H9 (cell line): ENCODE measurements around the gene TBC1D5. TPM values are rescaled to one million over a fixed set of nuclear protein-coding genes. Genes with fewer than 3 reads are reported as not detected.

ENCODE experiments used
- DNase-seq: peaks from one replicate; pipeline ENCODE4 v3.0.0-alpha.2; 2017
- H2AFZ ChIP-seq: one replicate; pipeline ENCODE4 v1.6.1; 2013; ENCODE audit warnings: mild to moderate bottlenecking, low read length, control low read depth, moderate library complexity
- H2AK5ac ChIP-seq: 2 replicates; pipeline ENCODE4 v1.6.1; 2013; ENCODE audit warnings: low read length, control low read depth, mixed read lengths; ENCODE audit not compliant: insufficient read length
- H2BK120ac ChIP-seq: one replicate; pipeline ENCODE4 v1.6.1; 2013; ENCODE audit warnings: low read depth, mild to moderate bottlenecking, low read length, control low read depth, inconsistent platforms; ENCODE audit not compliant: poor library complexity, severe bottlenecking
- H2BK12ac ChIP-seq: 2 replicates; pipeline ENCODE4 v1.6.1; 2013; ENCODE audit warnings: low read length, control low read depth, mixed read lengths, low read depth; ENCODE audit not compliant: insufficient read length
- H2BK15ac ChIP-seq: 2 replicates; pipeline ENCODE4 v1.6.1; 2013; ENCODE audit warnings: low read depth, low read length, control low read depth
- H2BK20ac ChIP-seq: one replicate; pipeline ENCODE4 v1.6.1; 2013; ENCODE audit warnings: low read depth, mild to moderate bottlenecking, low read length, control low read depth, inconsistent platforms; ENCODE audit not compliant: poor library complexity, severe bottlenecking
- H2BK5ac ChIP-seq: 2 replicates; pipeline ENCODE4 v1.6.1; 2013; ENCODE audit warnings: low read length, control low read depth, mixed read lengths; ENCODE audit not compliant: insufficient read length
- H3K14ac ChIP-seq: 2 replicates; pipeline ENCODE4 v1.6.1; 2013; ENCODE audit warnings: low read length, control low read depth; ENCODE audit not compliant: insufficient read depth
- H3K18ac ChIP-seq: 2 replicates; pipeline ENCODE4 v1.6.1; 2013; ENCODE audit warnings: low read depth, mild to moderate bottlenecking, mixed read lengths, low read length, control low read depth; ENCODE audit not compliant: insufficient read length
- H3K23ac ChIP-seq: 2 replicates; pipeline ENCODE4 v1.6.1; 2013; ENCODE audit warnings: low read length, control low read depth, mixed read lengths, low read depth; ENCODE audit not compliant: insufficient read length
- H3K23me2 ChIP-seq: 2 replicates; pipeline ENCODE4 v1.6.1; 2013; ENCODE audit warnings: low read depth, mild to moderate bottlenecking, mixed read lengths, low read length, control low read depth; ENCODE audit not compliant: insufficient read length, poor library complexity, severe bottlenecking
- H3K27ac ChIP-seq: 2 replicates; pipeline ENCODE4 v1.5.1; 2013; ENCODE audit warnings: low read length, control low read depth, mixed read lengths, low read depth; ENCODE audit not compliant: insufficient read length
- H3K27me3 ChIP-seq: 2 replicates; pipeline ENCODE4 v1.6.1; 2013; ENCODE audit warnings: low read length, control low read depth, inconsistent platforms; ENCODE audit not compliant: insufficient read depth
- H3K4ac ChIP-seq: 2 replicates; pipeline ENCODE4 v1.6.1; 2013; ENCODE audit warnings: low read depth, mild to moderate bottlenecking, control low read depth, inconsistent platforms, low read length, moderate library complexity
- H3K4me1 ChIP-seq: 2 replicates; pipeline ENCODE4 v1.6.1; 2013; ENCODE audit warnings: low read length, control low read depth, inconsistent platforms; ENCODE audit not compliant: insufficient read depth
- H3K4me2 ChIP-seq: 2 replicates; pipeline ENCODE4 v1.6.1; 2013; ENCODE audit warnings: low read length, control low read depth, mixed read lengths; ENCODE audit not compliant: insufficient read length, insufficient read depth
- H3K56ac ChIP-seq: 2 replicates; pipeline ENCODE4 v1.6.1; 2013; ENCODE audit warnings: low read depth, mild to moderate bottlenecking, mixed read lengths, low read length, control low read depth; ENCODE audit not compliant: insufficient read length
- H3K79me1 ChIP-seq: 2 replicates; pipeline ENCODE4 v1.6.1; 2013; ENCODE audit warnings: low read depth, mild to moderate bottlenecking, moderate library complexity, low read length, control low read depth, inconsistent platforms; ENCODE audit not compliant: insufficient read depth, poor library complexity, severe bottlenecking
- H3K79me2 ChIP-seq: 2 replicates; pipeline ENCODE4 v1.6.1; 2013; ENCODE audit warnings: low read length, control low read depth, inconsistent platforms; ENCODE audit not compliant: insufficient read depth
- H3K9ac ChIP-seq: 2 replicates; pipeline ENCODE4 v1.6.1; 2013; ENCODE audit warnings: low read length, control low read depth, mixed read lengths; ENCODE audit not compliant: insufficient read length; ENCODE audit errors: extremely low read depth
- H3K9me3 ChIP-seq: one replicate; pipeline ENCODE4 v1.6.1; 2013; ENCODE audit warnings: low read depth, low read length, inconsistent platforms; ENCODE audit not compliant: control insufficient read depth
- H3T11ph ChIP-seq: one replicate; pipeline ENCODE4 v1.6.1; 2013; ENCODE audit warnings: mild to moderate bottlenecking, low read length, control low read depth, inconsistent platforms
- H4K20me1 ChIP-seq: one replicate; pipeline ENCODE4 v1.6.1; 2013; ENCODE audit not compliant: control insufficient read depth, insufficient read length, insufficient read depth
- H4K5ac ChIP-seq: 2 replicates; pipeline ENCODE4 v1.6.1; 2013; ENCODE audit warnings: low read depth, mild to moderate bottlenecking, mixed read lengths, low read length, control low read depth; ENCODE audit not compliant: insufficient read length
- H4K8ac ChIP-seq: replicated peaks from 2 replicates; pipeline ENCODE4 v1.6.1; 2013; ENCODE audit warnings: low read length, control low read depth, mixed read lengths, low read depth; ENCODE audit not compliant: insufficient read length
- H4K91ac ChIP-seq: 2 replicates; pipeline ENCODE4 v1.6.1; 2013; ENCODE audit warnings: low read depth, mild to moderate bottlenecking, moderate library complexity, mixed read lengths, low read length, control low read depth; ENCODE audit not compliant: insufficient read length
- H3K27ac Mint-ChIP-seq, 3 experiments: 2 replicates in 2 of 3; 3 replicates in 1 of 3; pipeline ENCODE4 v1.8.0; 2020 to 2021; ENCODE audit warnings: mixed read lengths in 3 of 3, mild to moderate bottlenecking in 1 of 3, moderate library complexity in 1 of 3
- H3K27me3 Mint-ChIP-seq: 2 replicates; pipeline ENCODE4 v1.8.0; 2021; ENCODE audit warnings: low read depth, mild to moderate bottlenecking, moderate library complexity, mixed read lengths
- H3K36me3 Mint-ChIP-seq, 3 experiments: 2 replicates in 2 of 3; 3 replicates in 1 of 3; pipeline ENCODE4 v1.8.0; 2020 to 2021; ENCODE audit warnings: low read depth in 3 of 3, mixed read lengths in 3 of 3; ENCODE audit not compliant: insufficient read depth in 1 of 3
- H3K4me1 Mint-ChIP-seq, 2 experiments: 2 replicates each; pipeline ENCODE4 v1.8.0; 2020; ENCODE audit warnings: mixed read lengths in 2 of 2
- H3K4me3 Mint-ChIP-seq, 2 experiments: 2 replicates in 1 of 2; 3 replicates in 1 of 2; pipeline ENCODE4 v1.8.0; 2020 to 2021; ENCODE audit warnings: mild to moderate bottlenecking in 2 of 2, mixed read lengths in 2 of 2, moderate library complexity in 1 of 2
- H3K9me3 Mint-ChIP-seq, 2 experiments: 2 replicates in 1 of 2; 3 replicates in 1 of 2; pipeline ENCODE4 v1.8.0; 2020; ENCODE audit warnings: mild to moderate bottlenecking in 2 of 2, mixed read lengths in 2 of 2, moderate library complexity in 1 of 2
- CTCF ChIP-seq: fragments of 200-600 bp; sonication (generic); conservative IDR thresholded peaks from 3 replicates; pipeline ENCODE4 v1.8.0; 2021; ENCODE audit warnings: antibody characterized with exemption, mild to moderate bottlenecking
- WGBS: extraction: QIAGEN DNeasy Blood & Tissue Kit; methylation state at CpG from one replicate; pipeline ENCODE4 v1.1.7; 2013; ENCODE audit warnings: missing lambda C conversion rate, low lambda C conversion rate, mixed read lengths; ENCODE audit not compliant: insufficient read length; ENCODE audit errors: extremely low coverage; 5-methylcytosine and 5-hydroxymethylcytosine counted together
- total RNA-seq: library from RNA; stranded (reverse); gene quantifications from 2 replicates; pipeline ENCODE4 v1.2.1, GENCODE V29; 2021

The TBC1D5 gene
- total RNA-seq, 1 experiment from 2014 or later = 25.0 TPM

- peaks cover 34% of the 10 kb centered on the region in 2 experiments for H3K4me1 Mint-ChIP-seq
- DNase-seq = no peak
- H3T11ph ChIP-seq = no peak overlapping the region
- H4K5ac ChIP-seq = no peak overlapping the region
- H3K56ac ChIP-seq = no peak overlapping the region
- no CpG with 5 or more reads among the region's 2 CpGs for WGBS
- H3K27ac ChIP-seq = no peak overlapping the region
- H3K79me1 ChIP-seq = no peaks in the 10 kb centered on the region
- H4K8ac ChIP-seq = no peak overlapping the region
- no peak for TF ChIP-seq CTCF
- no peaks in the 10 kb centered on the region for H3K79me2 ChIP-seq
- no peak overlapping the region for H3K23ac ChIP-seq
- H4K91ac ChIP-seq = no peak overlapping the region
- H3K23me2 ChIP-seq = no peaks in the 10 kb centered on the region
- no peak overlapping the region for H2BK5ac ChIP-seq
- H3K14ac ChIP-seq = no peak overlapping the region
- no peaks in the 10 kb centered on the region for H4K20me1 ChIP-seq
- H3K9me3 Mint-ChIP-seq = no peaks in the 10 kb centered on the region
- no peak overlapping the region for H2AFZ ChIP-seq
- H2BK120ac ChIP-seq = no peak overlapping the region
- no peak overlapping the region for H3K9ac ChIP-seq
- no peak overlapping the region for H3K18ac ChIP-seq
- H3K4me1 ChIP-seq = no peaks in the 10 kb centered on the region
- H3K4ac ChIP-seq = no peak overlapping the region
- H3K27ac Mint-ChIP-seq = peak overlapping the region in 2 of 3 experiments; percentile 63 to 82; a peak in 2 of 7 replicates
- H3K4me2 ChIP-seq = no peak overlapping the region
- H3K27me3 Mint-ChIP-seq = no peaks in the 10 kb centered on the region
- H3K4me3 Mint-ChIP-seq = no peak overlapping the region
- H2BK15ac ChIP-seq = no peak overlapping the region
- H2AK5ac ChIP-seq = no peak overlapping the region
- H3K36me3 Mint-ChIP-seq = peaks cover 0 to 2% (median 0%) of the 10 kb centered on the region in 3 experiments; a peak in 1 of 7 replicates
- no peaks in the 10 kb centered on the region for H3K9me3 ChIP-seq
- H2BK20ac ChIP-seq = no peak overlapping the region
- H2BK12ac ChIP-seq = no peak overlapping the region
- H3K27me3 ChIP-seq = no peaks in the 10 kb centered on the region
These were observed 549.4 kb downstream of the TBC1D5 start for GRCh38 chr3:17192995-17193394.
